ENCODE measurements around the gene MBNL2.

DNA sequence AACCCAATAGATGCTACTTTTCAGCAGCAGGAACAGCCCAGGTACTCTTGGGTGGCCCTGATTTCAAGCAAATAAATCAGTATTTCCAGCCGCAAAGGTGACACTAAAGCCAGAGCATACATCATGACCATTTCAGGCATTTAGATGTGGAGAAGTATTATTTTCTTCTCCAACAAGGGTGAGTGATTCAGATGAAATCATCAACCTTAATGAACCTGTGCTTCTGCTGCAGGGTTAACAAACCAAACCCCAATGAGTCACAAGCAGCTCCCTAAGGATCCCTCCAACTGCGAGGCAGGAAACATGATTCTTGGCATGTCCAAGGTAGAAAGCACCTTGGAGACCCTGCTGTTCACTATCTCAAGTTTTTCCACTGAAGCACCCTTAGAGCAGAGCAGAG lies 32.7 kb downstream of the MBNL2 start:
- TF ChIP-seq, protein P1, sequence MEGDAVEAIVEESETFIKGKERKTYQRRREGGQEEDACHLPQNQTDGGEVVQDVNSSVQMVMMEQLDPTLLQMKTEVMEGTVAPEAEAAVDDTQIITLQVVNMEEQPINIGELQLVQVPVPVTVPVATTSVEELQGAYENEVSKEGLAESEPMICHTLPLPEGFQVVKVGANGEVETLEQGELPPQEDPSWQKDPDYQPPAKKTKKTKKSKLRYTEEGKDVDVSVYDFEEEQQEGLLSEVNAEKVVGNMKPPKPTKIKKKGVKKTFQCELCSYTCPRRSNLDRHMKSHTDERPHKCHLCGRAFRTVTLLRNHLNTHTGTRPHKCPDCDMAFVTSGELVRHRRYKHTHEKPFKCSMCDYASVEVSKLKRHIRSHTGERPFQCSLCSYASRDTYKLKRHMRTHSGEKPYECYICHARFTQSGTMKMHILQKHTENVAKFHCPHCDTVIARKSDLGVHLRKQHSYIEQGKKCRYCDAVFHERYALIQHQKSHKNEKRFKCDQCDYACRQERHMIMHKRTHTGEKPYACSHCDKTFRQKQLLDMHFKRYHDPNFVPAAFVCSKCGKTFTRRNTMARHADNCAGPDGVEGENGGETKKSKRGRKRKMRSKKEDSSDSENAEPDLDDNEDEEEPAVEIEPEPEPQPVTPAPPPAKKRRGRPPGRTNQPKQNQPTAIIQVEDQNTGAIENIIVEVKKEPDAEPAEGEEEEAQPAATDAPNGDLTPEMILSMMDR (IDR thresholded peaks at IDR 0.05), result no peak
- no peak for TF ChIP-seq POLR2A (IDR thresholded peaks at IDR 0.05)

Measured in uterus (tissue), 2 donors.